Skeletal muscle cell (primary cell): ENCODE results near the gene DHRS3.

Source experiments
- DNase-seq: peaks from one replicate; pipeline ENCODE4 v3.0.0-alpha.2; 2010; ENCODE audit warnings: low read depth
- H3K4me3 ChIP-seq: 2 replicates; pipeline ENCODE4 v1.5.1; 2011; ENCODE audit warnings: low read depth, mild to moderate bottlenecking, control low read depth, low read length, moderate library complexity

Gene DHRS3

GRCh38 chr1:12601700-12602658 lies 16.0 kb downstream of the DHRS3 start:
- H3K4me3 ChIP-seq: no peak overlapping the region
- peak; percentile 48 for DNase-seq

- DNase-seq: no peak
Measured at GRCh38 chr1:12600880-12601633, 17.0 kb downstream of the DHRS3 start.

GRCh38 chr1:12600335-12600734 lies 17.7 kb downstream of the DHRS3 start:
- DNase-seq: no peak
- no peak overlapping the region for H3K4me3 ChIP-seq

More at GRCh38 chr1:12600880-12601633, 17.0 kb downstream of the DHRS3 start:
- no peak overlapping the region for H3K4me3 ChIP-seq

- no peak for DNase-seq
- H3K4me3 ChIP-seq: no peak overlapping the region
Measured at GRCh38 chr1:12599657-12600056, 18.4 kb downstream of the DHRS3 start.

- DNase-seq: no peak
- no peak overlapping the region for H3K4me3 ChIP-seq
Measured at GRCh38 chr1:12598974-12599373, 19.0 kb downstream of the DHRS3 start.

- DNase-seq: no peak
- H3K4me3 ChIP-seq: no peak overlapping the region
Measured at GRCh38 chr1:12597792-12598191, 20.2 kb downstream of the DHRS3 start.

- peak; percentile 76 for DNase-seq
- peak overlapping the region; percentile 33 for H3K4me3 ChIP-seq
Measured at GRCh38 chr1:12596007-12596821, 21.8 kb downstream of the DHRS3 start.

GRCh38 chr1:12595757-12596006 lies 22.3 kb downstream of the DHRS3 start:
- peak overlapping the region; percentile 33 for H3K4me3 ChIP-seq
- no peak for DNase-seq

- peak overlapping the region; percentile 23 for H3K4me3 ChIP-seq
- no peak for DNase-seq
Measured at GRCh38 chr1:12594966-12595756, 22.8 kb downstream of the DHRS3 start.

GRCh38 chr1:12594490-12594889 lies 23.5 kb downstream of the DHRS3 start:
- no peak overlapping the region for H3K4me3 ChIP-seq
- no peak for DNase-seq

GRCh38 chr1:12593621-12594066 lies 24.4 kb downstream of the DHRS3 start:
- H3K4me3 ChIP-seq: no peak overlapping the region
- DNase-seq: no peak

GRCh38 chr1:12592496-12592895 lies 25.5 kb downstream of the DHRS3 start:
- DNase-seq: no peak

GRCh38 chr1:12591267-12591938 lies 26.6 kb downstream of the DHRS3 start:
- DNase-seq: no peak
- no peak overlapping the region for H3K4me3 ChIP-seq

More at GRCh38 chr1:12592496-12592895, 25.5 kb downstream of the DHRS3 start:
- H3K4me3 ChIP-seq: no peak overlapping the region

GRCh38 chr1:12588695-12589094 lies 29.3 kb downstream of the DHRS3 start:
- H3K4me3 ChIP-seq: no peak overlapping the region
- no peak for DNase-seq

- no peak overlapping the region for H3K4me3 ChIP-seq
- no peak for DNase-seq
Measured at GRCh38 chr1:12587981-12588640, 29.9 kb downstream of the DHRS3 start.

- no peak overlapping the region for H3K4me3 ChIP-seq
- DNase-seq: no peak
Measured at GRCh38 chr1:12585951-12586942, 31.8 kb downstream of the DHRS3 start.

- no peak overlapping the region for H3K4me3 ChIP-seq
- no peak for DNase-seq
Measured at GRCh38 chr1:12585536-12585935, 32.5 kb downstream of the DHRS3 start.
